ENCODE results near the gene NMRK1.

NMRK1 gene

GRCh38 chr9:75131700-75132099 is 43.7 kb upstream of the NMRK1 start:
- peaks cover 5% of the 10 kb centered on the region for H3K4me1 ChIP-seq
- no peak overlapping the region for H3K4me3 ChIP-seq (ENCODE audit: low read depth, low read length)
- no peak overlapping the region for H3K9ac ChIP-seq
- H3K4me2 ChIP-seq (ENCODE audit: low read length): peak overlapping the region; percentile 28
- peaks cover 5% of the 10 kb centered on the region for H3K79me2 ChIP-seq
- no peak overlapping the region for H2AFZ ChIP-seq
- no peak for TF ChIP-seq CTCF (IDR thresholded peaks at IDR 0.05)
- H3K27ac ChIP-seq: peak overlapping the region; percentile 49
- no peaks in the 10 kb centered on the region for H3K27me3 ChIP-seq (ENCODE audit: control insufficient read depth, insufficient read depth, low read length)
- H3K36me3 ChIP-seq (ENCODE audit: control insufficient read depth, insufficient read depth, low read length): peaks cover 3% of the 10 kb centered on the region
- no peaks in the 10 kb centered on the region for H3K9me3 ChIP-seq (ENCODE audit: control insufficient read depth, low read length)

GRCh38 chr9:75130621-75131230 is 42.8 kb upstream of the NMRK1 start:
- peak overlapping the region; percentile 28 for H3K4me2 ChIP-seq (ENCODE audit: low read length)
- H3K79me2 ChIP-seq: peaks cover 3% of the 10 kb centered on the region
- peaks cover 3% of the 10 kb centered on the region for H3K36me3 ChIP-seq (ENCODE audit: control insufficient read depth, insufficient read depth, low read length)
- no peaks in the 10 kb centered on the region for H3K9me3 ChIP-seq (ENCODE audit: control insufficient read depth, low read length)
- H3K27ac ChIP-seq: peak overlapping the region; percentile 49
- TF ChIP-seq CTCF (IDR thresholded peaks at IDR 0.05): no peak
- peaks cover 5% of the 10 kb centered on the region for H3K4me1 ChIP-seq
- H3K4me3 ChIP-seq (ENCODE audit: low read depth, low read length): peak overlapping the region; percentile 22
- no peaks in the 10 kb centered on the region for H3K27me3 ChIP-seq (ENCODE audit: control insufficient read depth, insufficient read depth, low read length)
- H3K9ac ChIP-seq: no peak overlapping the region
- H2AFZ ChIP-seq: no peak overlapping the region

GRCh38 chr9:75130172-75130571 is 42.2 kb upstream of the NMRK1 start:
- no peak for TF ChIP-seq CTCF (IDR thresholded peaks at IDR 0.05)
- Histone ChIP-seq H3K9ac (no peak overlapping the region), H3K9me3 (ENCODE audit: control insufficient read depth, low read length) (no peaks in the 10 kb centered on the region), H3K4me1 (peaks cover 5% of the 10 kb centered on the region), H3K36me3 (ENCODE audit: control insufficient read depth, insufficient read depth, low read length) (peaks cover 3% of the 10 kb centered on the region), H3K27ac (no peak overlapping the region), H3K4me2 (ENCODE audit: low read length) (peak overlapping the region; percentile 1), H3K79me2 (peaks cover 2% of the 10 kb centered on the region), H3K27me3 (ENCODE audit: control insufficient read depth, insufficient read depth, low read length) (no peaks in the 10 kb centered on the region), H2AFZ (no peak overlapping the region), H3K4me3 (ENCODE audit: low read depth, low read length) (no peak overlapping the region)

- H2AFZ ChIP-seq: no peak overlapping the region
- TF ChIP-seq CTCF (IDR thresholded peaks at IDR 0.05): no peak
- no peak overlapping the region for H3K4me2 ChIP-seq (ENCODE audit: low read length)
- H3K79me2 ChIP-seq: peaks cover 2% of the 10 kb centered on the region
- no peaks in the 10 kb centered on the region for H3K9me3 ChIP-seq (ENCODE audit: control insufficient read depth, low read length)
- H3K4me3 ChIP-seq (ENCODE audit: low read depth, low read length): no peak overlapping the region
- H3K36me3 ChIP-seq (ENCODE audit: control insufficient read depth, insufficient read depth, low read length): peaks cover 3% of the 10 kb centered on the region
- H3K4me1 ChIP-seq: peaks cover 5% of the 10 kb centered on the region
- H3K27ac ChIP-seq: no peak overlapping the region
- H3K9ac ChIP-seq: no peak overlapping the region
- H3K27me3 ChIP-seq (ENCODE audit: control insufficient read depth, insufficient read depth, low read length): no peaks in the 10 kb centered on the region
Measured at GRCh38 chr9:75128535-75128934, 40.6 kb upstream of the NMRK1 start.

- H3K9ac ChIP-seq: no peak overlapping the region
- H2AFZ ChIP-seq: no peak overlapping the region
- H3K4me2 ChIP-seq (ENCODE audit: low read length): no peak overlapping the region
- H3K27me3 ChIP-seq (ENCODE audit: control insufficient read depth, insufficient read depth, low read length): no peaks in the 10 kb centered on the region
- no peak for TF ChIP-seq CTCF (IDR thresholded peaks at IDR 0.05)
- H3K27ac ChIP-seq: no peak overlapping the region
- H3K4me1 ChIP-seq: no peaks in the 10 kb centered on the region
- H3K9me3 ChIP-seq (ENCODE audit: control insufficient read depth, low read length): no peaks in the 10 kb centered on the region
- peaks cover 14% of the 10 kb centered on the region for H3K79me2 ChIP-seq
- H3K36me3 ChIP-seq (ENCODE audit: control insufficient read depth, insufficient read depth, low read length): no peaks in the 10 kb centered on the region
- H3K4me3 ChIP-seq (ENCODE audit: low read depth, low read length): no peak overlapping the region
Measured at GRCh38 chr9:75123696-75124095, 35.7 kb upstream of the NMRK1 start.
